GM18909 (cell line): ENCODE results near the gene CUEDC1.

Experiments used
- ATAC-seq: cut with Tn5 transposase; IDR thresholded peaks from one replicate; pipeline ENCODE4 v1.9.1; 2021; ENCODE audit warnings: mild to moderate bottlenecking; ENCODE audit not compliant: unreplicated experiment, poor library complexity

Gene CUEDC1

DNA sequence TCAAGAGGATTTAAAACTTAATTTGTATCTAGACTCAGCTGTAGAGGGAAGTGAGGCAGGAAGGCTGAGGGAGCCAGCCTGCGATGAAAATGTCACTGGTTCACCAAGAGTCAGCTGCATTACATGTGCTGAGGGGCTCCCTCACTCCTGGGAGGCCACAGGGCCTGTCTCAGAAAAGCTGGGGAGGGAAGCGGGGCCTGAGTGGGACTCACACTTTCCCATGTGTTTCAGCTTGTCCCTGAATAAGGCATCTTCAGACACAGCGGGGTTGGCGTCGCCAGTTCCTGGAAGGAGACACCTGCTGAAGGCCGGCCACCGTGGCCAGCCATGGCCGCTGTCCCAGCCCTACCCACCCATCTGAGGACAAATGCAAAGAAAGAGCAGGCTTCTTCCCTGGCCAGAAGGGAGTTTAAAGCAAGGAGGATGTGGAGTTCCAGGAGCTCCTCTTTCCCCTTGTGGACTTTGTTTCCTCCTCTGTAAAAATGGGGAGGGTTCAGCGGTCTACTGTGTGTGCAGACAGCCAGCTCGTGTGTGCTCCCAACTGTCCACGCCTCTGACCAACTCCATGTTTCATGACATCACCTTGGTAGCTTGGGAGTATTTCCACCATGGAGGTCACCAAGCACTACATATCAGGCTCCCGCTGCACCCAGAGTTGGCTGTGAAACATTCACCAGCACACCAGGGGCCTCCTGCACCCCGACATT, 86.1 kb downstream of the CUEDC1 start:
- ATAC-seq, result no peak

DNA sequence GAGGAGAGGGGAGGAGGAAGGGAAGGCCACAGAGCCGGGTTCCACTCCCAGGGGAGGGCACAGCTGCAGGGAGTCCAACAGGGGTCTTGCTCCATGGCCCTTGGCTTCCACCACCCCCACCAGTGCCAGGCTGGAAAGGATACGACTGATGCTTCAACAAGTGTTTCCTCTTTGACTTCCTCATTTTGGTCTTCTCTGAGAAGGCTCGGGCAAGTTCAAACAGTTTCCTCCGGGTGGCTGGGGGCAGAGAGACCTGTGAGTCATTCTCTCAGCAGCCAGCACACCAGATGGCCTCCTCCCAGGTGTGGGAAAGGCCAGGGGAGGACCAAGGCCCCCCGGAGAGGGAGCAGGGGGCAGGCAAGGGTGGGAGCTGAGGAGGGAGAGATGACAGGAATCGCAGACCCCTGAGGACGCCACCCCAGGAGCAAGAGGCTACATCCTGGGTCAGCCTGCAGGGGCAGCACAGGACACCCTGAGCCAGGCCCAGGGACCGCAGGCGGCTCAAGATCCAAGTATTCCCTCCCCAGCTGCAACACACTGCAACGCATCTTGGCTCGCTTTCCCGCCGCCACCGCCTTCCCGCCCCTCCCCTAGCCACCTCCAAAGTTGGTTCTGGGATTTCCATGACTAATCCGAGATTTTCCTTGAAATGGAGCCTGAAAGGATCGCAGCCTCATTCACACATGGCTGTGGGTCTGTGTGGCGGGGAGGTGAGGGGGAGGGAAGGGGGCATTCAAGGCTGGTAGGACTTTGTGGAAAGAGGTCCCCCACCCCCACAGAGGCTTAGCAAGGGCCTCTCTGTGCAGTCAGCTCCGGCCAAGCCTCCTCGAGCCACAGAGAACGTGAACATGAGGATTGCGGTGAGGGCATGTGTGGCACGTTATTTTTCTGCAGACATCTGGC, 87.0 kb downstream of the CUEDC1 start:
- ATAC-seq, result peak; percentile 80

DNA sequence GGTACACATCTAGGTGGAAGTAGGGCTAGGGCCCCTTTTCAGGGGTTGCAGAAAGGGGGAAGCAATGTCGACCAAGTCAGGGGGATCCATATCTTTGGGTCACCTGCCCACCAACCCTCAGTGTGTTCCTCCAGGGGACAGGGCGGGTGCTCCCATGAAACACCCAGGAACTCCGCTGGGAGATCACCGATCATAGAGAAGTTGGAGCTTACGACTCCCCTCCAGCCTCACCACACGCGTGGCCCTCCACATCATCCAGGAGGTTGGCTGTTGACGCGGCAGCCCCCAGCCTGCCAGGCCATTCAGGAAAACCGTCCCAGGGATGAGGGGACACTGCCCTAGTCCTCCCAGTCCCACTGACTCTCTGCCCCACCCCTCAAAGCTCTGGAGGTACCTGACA, 88.1 kb downstream of the CUEDC1 start:
- no peak for ATAC-seq

DNA sequence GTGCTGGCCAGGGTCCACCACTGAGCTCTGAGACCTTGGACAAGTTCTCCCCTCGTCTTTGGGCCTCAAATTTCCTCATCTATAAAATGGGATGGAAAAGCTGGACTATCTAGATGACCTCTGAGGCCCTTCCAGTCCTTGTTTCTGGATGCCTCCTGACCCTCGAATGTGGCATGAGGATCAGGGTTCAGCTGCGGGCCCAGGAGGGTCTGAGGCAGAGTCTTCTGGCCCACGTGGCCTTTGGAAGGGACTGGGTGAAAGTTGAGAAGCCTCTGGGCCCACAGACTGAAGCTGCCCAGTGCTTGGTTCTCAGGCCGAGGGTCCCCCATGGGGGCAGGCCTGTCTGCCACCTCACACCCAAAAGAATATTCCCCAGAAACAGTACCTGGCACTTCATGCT, 88.5 kb downstream of the CUEDC1 start:
- ATAC-seq, result no peak

DNA sequence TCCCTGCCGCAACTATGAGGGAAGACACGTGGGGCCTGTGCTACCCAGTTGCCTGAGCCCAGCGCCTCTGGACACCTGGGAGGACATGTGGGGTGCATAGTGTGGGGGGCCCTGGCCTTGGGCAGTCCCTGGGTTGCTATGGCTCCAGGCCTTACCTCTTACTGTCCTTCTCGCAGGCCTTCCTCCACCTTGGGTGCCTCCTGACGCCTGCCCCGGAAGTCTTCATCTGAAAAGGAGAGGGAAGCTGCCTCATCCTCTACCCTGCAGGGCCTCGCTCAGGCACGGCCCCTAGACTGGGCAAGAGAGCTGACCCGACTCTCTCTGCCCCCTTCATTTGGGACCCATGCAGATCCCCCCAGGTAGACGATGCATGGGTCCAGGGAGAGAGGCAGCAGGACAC, 88.9 kb downstream of the CUEDC1 start:
- no peak for ATAC-seq

DNA sequence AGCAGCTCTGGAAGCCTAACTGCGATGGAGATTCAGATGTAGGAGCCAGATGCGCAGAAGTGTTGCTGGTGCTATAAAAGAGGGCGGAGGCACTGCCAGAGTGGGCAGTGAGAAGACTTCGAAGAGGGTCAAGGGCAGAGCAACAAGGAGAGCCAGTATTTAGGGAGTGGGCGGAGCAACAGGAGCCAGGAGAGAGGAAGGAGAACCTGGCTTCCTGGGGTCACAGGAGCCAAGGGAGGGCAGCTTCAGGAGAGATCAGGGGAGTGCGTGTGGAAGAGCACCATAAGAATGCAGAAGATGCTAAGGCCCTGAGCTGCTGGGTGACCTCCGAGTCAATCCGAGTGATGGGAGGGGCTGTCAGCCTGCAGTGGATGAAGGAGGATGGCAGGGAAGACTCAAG, 90.9 kb downstream of the CUEDC1 start:
- no peak for ATAC-seq

DNA sequence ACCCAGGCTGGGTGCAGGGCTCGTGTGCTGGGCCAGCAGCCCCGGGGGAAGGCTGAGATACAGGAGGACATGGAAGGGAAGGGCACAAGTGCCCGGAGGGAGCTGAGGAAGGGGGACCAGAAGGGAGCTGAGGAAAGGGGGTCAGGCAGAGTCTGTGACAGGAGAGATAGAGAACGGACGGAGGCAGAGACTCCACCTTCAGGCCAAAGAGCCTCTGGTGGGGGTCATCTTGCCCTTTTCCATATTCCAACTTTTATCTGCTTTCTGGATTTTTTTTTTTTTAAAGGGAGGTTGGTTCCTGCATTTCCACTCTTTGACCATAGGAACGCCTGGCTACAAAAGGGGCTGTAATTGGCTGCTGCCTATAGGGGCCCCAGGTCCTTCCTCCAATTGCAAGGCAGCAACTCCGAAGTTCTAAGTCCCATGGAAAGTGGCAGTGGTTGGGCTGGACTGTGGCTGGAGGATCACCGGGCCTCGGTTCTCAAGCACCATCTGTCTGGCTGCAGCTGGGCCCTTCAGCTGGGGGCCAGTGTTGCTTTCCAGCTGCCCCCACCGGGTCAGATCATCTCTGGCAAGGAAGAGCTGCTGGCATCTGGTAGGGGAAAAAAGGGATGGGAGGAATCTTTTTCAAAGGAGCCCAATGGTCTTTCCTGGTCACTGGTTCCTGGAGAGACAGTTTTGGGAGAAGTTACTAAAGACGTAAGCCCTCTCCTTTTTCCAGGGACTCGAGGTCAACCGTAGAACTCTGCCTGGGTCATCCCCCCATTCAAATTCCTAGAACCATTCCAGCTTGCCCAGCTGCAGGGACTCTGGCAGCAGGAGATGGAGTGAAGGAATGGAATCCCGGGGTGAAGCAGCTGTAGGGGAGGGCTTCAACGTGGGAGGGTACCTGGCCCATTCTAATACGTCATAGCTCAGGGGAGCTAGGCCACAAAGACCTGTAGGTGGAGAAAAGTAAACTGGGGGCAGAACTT, 92.2 kb downstream of the CUEDC1 start:
- ATAC-seq, result no peak

DNA sequence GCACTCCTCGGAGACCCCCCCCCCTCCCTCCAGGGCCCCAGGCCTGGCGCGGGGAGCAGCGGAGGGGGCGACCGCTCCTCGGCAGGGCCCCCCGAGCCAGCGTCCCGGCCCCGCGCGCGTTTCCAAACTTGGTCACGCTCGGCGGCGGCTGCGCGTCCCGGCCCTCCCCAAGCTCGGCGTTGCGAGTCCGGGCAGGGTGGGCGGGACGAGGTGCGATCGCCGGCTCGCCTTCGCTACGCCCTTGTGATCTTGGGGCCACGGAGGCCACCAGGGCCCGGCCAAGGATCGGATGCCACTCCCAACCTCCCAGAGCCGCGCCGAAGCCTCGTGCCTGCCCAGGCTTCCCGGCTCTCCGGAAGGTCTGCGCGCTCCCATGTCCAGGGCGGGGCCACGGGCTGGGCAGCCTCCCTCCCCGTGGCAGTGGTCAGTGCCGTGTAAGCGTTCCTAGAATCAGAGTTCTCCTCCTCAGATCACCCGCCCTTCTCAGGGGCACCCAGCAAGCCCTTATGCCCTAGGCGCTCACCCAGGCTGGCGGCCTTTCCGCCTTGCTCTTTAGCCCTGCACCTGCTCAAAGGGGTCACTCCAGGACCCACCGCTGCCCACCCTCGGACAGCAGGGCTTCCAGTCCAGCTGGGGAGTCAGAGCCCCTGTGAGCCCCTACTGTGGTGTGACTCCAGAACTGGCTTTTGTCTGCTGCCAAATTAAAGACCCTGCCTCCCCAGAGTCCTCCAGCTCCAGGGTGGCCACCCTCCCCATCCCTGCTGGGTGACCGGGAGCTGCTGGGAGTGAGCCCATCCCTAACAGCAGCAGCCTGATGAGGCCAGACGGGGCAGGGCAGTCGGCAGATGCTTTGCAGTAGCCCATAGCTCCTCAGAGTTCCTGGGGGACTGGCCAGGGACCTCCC, 93.2 kb downstream of the CUEDC1 start:
- ATAC-seq, result no peak

DNA sequence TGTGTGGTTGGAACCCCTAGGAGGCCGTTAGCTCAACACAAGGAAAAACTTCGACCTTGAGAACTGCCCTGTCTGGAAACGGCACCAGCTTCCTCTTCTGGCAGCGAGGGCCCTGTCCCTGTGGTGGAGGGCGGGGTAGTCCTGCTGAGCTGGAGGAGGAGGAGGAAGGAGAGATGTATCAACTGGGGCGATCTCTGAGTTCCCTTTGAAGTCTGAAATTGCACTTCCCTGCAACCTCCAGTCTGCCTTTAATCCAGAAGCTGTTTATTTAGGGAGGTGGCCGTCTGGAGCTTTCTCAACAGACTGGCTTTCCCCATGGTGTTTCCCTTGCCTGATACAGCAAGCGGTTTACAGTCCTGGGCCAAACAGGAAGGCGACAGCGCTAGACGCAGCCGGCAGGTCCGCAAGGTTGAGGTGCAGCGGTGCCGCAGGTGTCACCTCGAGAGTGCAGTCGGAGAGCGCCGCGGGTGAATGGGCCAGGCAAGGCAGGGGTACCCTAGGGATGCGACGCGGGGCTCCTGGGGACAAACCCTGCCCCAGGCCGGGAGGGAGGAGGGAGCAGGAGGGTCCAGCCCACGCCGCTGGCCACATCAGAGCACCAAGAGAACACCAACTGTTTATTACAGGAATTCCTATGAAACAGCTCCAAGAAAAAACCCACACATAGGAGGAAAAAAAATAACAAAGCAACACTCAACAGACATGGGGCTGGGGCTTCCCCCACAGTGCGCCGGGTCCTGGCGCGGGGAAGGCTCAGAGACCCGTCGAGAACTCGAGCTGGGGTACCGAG, 94.0 kb downstream of the CUEDC1 start:
- ATAC-seq, result no peak

DNA sequence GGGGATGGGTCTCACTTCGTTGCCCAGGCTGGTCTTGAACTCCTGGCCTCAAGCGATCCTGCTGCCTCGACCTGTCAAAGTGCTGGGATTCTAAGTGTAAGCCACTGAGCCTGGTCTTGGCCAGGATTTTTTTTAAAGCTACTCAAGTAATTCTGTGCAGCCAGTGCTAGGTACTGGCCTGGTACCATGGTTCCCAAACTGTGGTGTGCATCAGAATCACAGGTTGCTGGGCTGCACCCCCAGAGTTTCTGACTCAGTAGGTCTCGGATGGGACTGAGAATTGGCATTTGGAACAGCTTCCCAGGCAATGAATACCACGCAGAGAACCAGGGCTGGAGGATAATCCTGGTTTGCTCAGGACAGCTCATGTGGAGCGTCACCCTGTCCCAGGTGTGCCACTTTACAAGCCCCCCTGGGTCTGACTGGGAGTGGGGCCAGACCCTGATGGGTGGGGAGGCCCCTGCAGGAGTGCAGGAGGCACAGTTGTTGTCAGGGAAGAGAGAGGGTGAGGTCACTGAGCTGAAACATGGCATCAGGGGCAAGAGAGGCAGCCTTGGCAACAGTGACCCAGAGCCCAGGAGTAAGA, 94.7 kb downstream of the CUEDC1 start:
- ATAC-seq, result no peak

DNA sequence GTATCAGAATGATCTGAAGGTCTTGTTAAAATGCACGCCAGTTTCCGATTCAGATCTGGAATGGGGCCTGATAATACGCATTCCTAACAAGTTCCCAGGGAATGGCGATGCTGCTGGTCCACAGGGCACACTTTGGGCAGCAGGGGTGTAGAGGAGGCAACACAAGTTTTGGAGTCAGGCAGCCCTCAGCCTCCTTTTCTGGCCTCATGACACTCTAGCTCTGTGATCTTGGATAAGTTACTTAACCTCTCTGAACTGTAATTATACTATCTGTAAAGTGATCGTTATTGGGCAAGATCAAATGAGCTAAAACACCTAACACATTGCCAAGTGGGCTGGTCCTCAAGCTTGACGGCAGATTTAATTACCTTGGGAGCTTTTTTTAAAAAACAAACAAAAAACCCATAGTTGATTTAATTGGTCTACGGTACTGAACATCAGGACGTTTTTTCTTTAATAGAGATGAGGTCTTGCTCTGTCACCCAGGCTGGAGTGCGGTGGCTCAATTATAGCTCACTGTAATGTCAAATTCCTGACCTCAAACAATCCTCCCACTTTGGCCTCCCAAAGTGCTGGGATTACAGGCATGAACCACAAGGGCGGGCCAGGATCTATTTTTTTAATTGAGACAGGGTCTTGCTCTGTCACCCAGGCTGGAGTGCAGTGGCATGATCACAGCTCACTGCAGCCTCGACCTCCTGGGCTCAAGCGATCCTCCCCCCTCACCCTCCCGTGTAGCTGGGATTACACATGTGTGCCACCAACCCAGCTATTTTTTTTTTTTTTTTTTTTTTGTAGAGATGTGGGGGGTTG, 95.4 kb downstream of the CUEDC1 start:
- no peak for ATAC-seq

DNA sequence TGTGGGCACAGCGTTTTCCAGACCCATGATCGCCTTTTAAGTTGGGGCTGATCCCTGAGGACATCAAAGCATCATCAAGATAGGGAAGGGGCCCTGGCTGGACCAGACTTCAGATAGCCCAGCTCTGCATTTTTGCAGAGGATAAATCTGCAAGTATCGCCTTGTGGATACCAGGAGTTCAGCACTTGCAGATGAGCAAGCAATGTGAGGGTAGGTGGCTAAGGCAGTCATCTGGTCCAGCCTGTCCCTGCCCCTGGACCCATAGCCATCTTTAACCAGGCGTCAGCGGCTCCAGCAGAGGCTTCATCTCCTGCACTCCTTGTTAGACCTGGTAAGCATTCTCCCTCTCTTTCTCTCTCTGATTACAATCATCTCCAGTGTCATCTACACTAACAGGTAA, 96.4 kb downstream of the CUEDC1 start:
- ATAC-seq, result no peak

DNA sequence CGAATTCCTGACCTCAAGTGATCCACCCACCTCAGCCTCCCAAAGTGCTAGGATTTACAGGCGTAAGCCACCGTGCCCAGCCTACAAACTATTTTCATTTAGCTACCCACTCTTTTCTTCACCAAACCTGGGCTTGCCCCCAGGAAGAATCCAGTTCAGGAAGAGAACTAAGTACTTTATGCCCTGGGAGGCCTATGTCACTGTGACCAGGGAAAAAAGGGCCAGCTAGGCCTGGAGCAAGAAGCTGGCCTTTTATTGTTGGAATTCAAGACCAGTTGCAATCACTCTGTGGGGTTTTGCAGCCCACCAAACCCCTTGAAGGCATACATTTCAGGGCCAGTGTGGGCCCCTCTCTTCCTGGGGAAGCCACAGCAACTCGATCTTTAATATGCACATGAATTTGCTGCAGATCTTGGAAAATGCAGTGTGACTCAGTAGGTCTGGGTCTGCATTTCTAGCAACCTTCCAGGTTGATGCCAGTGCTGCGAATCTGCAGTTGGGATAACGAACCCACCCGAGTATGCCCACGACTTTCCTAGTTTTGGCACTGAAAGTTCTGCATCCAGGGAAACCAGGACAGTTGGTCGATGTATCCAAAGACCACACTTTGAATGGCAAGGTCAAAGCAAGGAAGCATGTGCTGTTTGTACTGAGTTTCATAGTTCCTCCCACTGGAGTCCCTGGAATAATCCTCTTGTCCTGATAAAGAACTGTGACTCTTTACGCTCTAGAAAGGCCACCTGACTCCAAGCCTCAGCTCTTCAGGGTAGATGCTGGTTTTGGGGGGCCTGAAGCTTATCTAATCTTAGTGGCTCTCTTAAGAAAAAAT, 98.2 kb downstream of the CUEDC1 start:
- no peak for ATAC-seq

DNA sequence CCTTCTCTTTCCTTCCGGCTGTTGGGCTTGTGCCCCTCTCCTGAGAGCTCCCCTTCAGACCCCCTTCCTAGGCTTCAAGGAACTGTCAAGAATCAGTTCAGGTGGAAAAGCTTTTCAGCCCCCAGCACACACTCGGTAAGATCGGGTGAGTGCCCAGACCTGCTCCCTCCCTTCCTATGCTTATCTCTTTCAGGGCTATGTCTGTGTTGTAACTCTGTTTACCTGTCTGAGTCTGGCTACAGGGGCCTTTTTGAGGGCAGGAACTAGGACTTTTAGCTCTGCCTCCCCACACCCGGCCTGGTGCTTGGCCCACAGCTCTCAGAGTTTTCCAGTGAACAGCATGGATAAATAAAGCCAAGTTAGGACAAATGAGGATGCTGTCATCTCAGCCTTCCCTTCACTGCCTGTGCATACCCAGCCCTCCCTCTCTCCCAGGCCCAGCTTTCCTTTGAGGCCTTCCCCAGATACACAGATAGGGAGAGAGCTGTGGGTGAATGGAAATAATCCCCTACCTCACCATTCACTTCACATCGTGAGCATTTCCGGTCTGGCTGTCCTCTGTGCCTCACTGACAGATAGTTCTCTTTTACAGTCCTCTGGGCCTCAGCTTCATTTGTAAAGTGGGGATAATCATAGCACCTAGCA, 99.7 kb downstream of the CUEDC1 start:
- no peak for ATAC-seq

DNA sequence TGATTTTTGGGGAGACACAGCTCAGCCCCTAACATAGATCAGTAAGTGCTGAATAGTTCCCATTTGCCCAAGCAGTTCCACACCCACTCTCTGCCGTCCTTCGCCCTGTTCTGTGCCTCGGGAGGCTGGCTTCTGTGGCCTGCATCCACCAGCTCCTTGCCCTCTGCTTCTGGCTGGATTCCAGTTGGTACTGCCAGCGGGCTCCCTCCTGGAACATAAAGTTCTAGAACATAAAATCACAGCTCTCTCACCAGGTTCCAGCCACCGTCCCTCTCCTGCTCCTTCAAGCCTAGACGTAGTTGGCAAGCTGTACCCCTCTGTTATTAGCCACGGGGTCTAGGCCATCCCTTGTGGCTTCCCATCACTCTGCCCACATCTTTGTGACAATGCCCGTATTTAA, 101.5 kb downstream of the CUEDC1 start:
- ATAC-seq, result no peak

DNA sequence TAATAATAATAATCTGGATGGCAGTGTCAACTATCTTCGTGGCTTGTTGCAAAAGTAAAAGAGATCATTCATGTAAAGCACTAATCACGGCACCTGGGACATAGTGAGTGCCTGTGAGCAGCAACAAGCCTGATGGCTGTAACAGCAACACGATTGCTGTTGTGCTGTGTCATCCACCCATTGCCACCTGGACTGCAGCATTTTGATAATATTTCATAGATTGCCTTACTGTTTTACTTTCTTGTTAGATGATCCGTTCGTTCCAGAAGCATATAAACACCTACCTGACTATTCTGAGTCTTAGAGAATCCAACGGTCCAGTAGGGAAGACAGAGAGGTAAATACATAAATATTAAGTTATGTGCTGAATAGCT, 102.3 kb downstream of the CUEDC1 start:
- ATAC-seq, result no peak
